8988T (cell line): ENCODE results near the gene ZDHHC13.

Experiments
- DNase-seq: peaks from one replicate; pipeline ENCODE4 v3.0.0; 2011

ZDHHC13 gene, protein sequence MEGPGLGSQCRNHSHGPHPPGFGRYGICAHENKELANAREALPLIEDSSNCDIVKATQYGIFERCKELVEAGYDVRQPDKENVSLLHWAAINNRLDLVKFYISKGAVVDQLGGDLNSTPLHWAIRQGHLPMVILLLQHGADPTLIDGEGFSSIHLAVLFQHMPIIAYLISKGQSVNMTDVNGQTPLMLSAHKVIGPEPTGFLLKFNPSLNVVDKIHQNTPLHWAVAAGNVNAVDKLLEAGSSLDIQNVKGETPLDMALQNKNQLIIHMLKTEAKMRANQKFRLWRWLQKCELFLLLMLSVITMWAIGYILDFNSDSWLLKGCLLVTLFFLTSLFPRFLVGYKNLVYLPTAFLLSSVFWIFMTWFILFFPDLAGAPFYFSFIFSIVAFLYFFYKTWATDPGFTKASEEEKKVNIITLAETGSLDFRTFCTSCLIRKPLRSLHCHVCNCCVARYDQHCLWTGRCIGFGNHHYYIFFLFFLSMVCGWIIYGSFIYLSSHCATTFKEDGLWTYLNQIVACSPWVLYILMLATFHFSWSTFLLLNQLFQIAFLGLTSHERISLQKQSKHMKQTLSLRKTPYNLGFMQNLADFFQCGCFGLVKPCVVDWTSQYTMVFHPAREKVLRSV

DNA sequence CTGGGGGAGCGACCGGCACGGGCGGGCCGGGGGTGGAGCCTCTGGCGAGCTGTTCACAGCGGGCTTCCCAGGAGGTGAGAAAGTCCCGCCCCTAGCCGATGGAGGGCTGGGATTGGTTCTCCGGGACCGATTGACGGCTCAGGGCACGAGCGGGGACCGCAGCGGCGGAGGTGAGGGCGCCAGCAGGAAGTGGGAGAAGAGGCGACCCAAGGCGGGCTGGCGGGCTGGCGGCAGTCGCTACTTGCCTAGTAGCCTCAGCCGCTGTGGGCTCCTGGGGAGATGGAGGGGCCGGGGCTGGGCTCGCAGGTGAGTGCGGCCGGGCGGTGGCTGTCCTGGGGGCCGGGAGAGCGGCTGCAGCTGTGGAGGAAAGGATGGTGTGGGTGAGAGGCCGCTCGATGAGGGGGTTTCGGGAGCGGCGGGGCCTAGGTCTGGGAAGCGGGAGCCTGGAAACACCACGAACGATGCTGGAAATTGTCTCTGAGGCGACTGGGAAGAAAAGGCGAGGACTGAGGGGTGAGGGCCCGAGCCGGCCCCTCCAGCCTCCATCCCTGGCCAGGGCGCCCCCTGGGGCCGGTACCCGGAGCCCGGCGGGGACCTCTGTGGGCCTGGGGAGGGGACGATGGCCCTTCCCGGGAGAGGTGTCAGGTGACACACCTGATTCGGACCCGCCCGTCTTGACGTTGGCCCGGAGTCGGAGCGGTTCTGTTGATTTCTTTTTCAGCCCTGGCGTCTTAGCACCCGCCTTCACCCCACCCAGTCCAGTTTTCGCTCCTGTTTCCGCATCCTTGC, at the start of gene ZDHHC13:
ZDHHC13 (plus strand) TSS at position 198 of the 789 bp plus-strand sequence; CDS start at position 280, 82 bp downstream.
- peak; percentile 98 for DNase-seq

DNA sequence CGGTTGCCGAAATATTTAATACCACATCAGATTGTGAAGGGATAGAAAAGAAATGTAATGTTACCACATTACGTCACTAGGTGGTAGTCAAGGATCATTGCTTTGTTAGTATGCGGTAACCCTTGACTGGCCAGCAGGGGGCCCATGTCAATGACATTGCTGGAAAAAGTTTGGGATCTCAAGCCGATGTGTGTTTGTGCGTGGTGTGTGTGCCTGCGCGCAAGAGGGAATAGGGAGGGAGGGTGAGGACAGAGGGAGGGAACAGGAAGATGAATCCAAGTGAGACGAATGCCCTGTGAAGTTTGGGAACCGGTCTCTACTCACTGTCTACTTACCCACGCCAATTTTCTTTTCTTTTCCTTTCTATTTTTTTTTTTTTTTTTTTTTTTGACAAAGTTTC, 45.7 kb upstream of the ZDHHC13 start:
- DNase-seq = peak; percentile 52

DNA sequence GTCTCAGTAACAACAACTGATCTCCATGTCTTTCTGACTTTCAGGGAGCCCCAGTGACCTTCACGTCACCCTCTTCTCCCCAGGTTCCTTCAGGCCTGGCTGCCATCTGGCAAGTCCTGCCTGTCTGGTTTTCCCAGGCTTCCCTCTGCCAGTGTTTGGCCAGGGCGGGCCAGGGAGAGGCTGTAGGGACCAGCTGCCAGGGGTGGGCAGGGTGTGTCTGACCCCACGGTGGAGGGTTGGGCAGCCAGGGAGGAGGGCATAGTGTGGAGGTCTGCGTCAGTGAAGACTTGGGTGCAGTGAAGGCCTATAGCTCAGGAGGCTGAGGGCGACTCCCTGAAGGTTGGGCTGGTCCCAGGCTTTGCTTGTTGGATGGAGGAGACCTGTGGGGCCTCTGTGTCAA, 44.5 kb upstream of the ZDHHC13 start:
- DNase-seq = no peak

DNA sequence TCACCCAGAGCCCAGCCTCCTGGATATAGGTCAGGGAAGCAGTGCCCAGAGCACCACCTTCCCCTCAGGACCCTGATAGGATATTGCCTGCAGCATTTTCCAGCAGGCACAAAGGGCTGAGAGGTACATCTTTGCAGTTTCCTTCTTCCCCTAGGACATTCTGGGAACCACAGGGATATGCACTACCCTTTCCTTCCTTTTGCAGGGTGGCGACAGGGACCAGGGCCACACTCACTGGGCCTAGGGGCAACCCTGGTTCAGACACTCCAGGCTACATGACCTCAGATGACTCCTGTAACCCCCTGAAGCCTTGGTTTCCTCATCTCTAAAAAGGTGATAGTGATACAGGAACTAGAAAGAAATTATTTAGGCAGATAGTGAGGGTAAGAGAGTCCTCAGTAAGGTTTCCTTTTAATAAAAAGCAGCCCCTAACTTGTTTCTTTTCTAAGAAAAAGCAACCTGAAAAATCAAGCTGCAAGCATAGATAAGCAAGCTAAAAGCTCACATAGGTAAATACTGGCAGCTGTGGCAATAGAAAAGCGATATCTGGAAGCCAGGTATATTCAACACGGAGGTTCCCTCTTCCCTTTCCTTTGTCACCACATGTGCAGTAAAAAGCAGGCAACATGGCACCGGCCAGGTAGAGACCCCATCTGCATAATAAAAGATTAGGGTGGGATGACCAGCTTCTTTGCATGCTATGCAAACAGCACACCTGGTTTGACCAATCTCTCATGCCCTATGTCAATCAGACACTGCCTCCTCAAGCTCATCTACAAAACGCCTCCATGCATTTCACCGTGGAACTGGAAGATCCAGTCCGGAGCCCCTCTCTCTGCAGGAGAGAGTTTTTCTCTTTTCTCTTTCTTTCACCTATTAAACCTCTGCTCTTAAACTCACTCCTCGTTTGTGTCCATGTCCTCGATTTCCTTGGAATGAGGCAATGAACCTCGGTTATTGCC, 43.2 kb upstream of the ZDHHC13 start:
- no peak for DNase-seq

DNA sequence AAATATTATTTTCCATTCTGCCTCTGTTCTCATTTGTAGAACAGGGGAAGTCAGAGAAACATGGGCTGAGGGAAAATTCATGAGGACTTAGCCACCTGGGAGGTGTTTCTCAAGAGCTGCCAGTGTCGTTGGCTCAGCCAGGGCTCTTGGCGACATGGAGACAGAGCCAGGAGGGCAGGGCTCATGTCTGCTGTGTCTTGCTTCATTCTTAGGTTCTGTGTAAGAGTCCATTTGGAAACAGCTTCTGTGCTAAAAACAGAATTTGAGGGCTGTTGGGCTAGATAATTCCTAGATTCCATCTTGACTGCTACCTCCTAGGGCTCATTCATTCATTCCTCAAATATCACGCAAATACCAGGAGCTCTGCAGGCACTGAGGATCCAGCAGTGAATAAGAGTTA, 41.3 kb upstream of the ZDHHC13 start:
- DNase-seq = no peak

DNA sequence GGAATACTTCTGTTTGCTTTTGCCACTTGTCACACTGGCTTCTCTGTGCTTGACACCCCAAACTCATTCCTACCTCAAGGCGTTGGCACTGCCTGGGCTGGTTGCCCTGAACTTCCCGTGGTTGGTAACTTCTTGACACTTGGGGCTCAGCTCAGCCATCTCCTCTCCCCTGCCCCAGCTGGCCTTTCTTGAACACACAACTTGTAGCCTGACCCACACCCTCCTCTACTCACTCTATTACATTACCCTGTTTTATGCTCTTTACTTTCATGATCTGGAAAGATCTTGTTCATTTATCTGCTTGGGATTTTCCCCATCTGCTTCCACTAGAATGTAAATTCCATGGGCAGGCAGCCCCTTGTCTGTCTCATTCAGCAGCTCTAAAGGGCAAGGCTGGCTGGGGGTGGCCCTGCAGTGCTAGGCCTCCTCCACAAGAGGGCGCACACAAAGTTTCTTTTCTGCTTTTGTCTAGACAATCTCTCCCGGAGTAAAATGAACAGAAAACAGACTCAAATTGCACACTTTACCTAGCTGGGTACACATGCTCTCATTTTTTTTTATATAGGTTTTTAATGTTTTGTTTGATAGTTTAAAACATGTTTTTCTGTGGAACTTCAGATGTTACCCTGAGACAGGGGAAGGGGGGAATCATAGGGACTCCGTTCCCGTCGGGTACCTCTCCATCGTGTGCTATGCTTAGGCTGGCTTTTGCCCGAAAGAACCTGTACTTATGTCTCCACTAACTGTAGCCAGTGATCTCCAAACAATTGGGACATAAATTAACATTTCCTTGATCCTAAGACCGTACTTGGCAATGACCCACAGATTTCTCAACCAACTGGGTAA, 40.0 kb upstream of the ZDHHC13 start:
- no peak for DNase-seq

DNA sequence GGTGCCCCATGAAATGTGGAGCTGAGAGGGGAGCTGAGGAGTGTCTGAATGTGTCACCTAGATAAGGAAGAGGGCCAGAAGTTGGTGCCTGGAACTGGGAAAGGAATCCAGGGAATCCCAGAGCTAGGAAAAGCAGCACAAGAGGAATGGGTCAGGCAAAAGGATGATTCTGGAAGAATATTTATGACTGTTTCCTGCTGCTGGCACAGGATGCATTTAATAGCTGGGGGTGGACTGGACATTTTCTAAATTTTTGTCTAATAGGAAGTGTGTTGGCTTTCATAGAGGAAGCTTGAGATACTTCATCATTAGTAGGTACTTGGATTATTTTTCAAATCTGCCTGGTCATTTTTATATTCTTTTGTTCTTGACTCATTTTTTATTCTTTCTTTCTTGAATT, 39.0 kb upstream of the ZDHHC13 start:
- no peak for DNase-seq

DNA sequence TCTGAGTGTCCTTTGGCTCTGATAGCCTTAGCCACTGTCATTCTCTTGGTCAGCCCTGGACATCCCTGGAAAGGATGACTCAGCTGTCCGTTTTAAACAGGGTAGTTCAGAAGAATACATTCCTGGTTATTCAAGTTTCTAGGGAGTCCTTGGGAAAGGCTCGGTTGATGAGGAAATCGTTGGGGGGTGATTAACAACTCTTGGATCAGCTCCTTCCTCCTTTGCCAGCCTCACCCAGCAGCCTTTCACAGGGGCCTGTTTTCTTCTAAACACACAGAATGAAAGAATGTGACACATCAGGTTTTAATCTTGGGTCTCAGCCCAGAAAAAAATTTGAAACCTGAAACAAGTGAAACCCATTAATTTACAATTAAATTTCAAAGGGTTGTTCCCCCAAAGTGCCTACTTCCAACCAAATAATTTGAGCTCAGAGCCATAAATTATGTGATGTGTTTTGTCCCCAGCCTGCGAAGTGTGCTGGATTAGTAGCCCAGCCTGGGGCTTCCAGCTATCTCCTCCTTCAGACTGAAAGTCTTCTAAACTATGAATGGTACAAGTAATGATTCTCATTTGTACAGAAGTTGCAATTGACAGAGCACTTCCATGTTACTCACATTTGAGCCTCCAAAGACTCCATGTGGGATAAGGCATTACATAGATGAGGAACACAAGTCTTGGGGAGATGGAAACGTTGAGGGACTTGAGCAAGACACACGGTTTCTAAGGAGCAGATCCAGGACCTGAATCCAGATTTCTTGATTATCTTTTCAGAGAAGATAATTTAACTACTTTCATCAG, 37.1 kb upstream of the ZDHHC13 start:
- DNase-seq = no peak

DNA sequence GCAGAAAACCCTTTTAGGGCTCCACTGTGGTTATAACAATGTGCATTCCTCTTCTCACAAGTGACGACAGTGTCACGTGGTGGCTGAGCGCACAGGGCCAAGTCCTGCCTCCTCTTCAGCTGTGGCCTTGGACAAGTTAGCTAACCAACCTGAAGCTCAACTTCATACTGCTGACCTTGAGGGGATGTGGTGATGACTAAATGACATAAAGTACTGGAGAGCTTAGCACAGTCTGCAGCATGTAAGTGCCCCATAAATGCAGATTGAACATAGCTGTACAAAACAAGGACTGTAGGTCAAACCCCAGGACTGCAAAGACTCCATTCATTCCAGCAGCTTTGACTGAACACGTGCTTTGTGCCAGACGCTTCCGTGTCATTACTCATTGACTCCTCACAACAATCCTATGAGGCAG, 36.4 kb upstream of the ZDHHC13 start:
- no peak for DNase-seq

DNA sequence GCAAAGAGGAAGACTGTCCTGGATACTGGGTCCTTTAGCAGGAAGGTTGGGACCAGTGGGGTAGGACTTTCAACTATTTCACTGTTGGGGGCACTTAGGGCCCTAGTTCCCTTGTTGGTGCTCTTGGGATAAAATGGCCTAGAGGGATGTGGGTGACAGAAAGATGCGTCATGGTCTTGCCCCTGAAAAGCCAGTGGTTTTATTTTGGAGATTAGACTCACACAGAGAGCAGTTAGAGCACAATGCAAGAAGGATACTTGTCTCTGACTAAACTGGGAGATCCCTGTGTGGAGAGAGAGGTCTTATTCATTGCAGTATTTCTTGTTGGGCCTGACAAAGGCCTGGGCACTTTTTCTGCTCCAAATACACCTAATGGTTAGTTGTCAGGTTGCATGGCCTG, 33.8 kb upstream of the ZDHHC13 start:
- DNase-seq = no peak

DNA sequence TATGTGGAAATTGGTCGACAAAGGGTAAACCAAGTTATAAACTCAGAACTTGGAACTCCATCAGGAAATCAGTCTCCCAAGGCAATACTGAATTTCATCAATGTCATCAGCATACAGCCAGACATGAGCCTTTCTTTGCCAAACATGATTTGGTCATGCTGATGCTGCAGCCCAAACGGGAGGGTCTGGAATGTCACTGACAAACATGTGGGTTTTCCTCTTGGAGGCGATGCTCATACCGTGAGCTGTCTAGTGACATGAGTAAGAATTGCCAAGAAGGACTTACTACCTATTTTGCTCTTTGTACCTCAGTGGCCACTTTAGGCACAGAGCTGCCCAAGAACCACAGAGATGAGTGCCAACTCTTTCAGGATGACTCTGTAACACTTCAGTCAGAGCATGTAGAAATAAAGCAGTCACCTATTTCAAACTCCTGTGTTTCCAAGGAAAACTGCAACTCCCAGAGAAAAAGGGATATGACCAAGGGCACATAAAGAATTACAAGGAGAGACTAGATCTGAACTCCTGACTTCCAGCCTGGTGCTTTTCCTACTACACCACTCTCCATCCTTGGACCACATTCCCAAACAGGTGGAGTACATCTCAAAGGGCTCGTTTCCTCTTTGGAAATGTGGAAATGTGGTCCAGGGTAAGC, 32.2 kb upstream of the ZDHHC13 start:
- no peak for DNase-seq

DNA sequence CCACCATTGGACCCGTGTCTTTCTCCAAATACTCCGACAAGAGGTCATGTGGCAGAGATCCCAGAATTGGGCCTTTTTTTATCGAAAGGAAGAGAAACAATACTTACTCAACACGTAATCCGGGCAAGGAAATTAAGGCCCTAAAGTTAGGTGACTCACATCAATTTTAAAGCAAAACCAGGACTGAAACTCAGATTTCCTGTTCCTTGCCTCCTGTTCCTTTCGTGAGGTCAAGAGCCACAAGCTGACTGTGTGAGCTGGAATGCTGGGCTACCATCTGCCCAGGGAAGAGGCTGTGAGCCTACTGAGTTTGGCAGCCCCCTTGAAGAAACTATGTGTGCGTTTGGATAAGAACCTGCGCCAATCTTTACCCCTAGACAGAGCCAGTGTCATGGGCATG, 29.3 kb upstream of the ZDHHC13 start:
- DNase-seq = no peak

DNA sequence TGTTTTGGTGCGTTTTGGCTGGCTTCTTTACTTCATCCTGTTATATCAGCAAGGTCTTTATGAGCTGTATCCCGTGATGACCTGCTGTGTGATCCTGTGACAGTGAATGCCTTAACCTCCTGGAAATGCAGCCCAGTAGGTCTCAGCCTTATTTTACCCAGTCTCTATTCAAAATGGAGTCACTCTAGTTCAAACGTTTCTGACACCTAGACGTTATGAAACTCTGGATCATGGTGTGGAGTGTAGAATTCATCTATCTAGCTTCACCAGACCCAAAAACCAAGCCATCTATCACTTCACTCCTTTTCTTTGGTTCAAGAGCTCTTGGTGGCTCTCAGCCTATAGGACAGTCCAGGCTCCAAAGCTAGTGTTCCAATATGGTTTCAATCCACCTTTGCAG, 28.2 kb upstream of the ZDHHC13 start:
- DNase-seq = no peak

DNA sequence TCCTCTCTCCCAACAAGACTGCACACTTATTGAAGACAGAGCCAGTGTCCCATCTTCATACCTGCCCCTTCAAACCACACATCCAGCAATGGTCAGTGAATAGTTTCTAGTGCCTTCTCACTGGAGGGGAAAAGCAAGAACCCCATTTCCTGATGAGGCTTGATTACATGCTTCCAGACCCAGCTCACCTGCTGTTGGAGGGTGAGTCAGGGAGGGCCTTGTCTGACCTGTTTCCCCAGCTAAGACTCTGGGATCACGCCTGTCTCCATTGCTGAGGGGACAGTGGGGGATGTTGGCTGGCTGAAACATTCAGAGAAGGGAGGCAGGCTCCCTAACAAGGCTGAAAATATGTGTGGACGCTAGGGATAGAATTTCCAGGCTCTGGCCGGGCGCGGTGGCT, 27.5 kb upstream of the ZDHHC13 start:
- DNase-seq = no peak

DNA sequence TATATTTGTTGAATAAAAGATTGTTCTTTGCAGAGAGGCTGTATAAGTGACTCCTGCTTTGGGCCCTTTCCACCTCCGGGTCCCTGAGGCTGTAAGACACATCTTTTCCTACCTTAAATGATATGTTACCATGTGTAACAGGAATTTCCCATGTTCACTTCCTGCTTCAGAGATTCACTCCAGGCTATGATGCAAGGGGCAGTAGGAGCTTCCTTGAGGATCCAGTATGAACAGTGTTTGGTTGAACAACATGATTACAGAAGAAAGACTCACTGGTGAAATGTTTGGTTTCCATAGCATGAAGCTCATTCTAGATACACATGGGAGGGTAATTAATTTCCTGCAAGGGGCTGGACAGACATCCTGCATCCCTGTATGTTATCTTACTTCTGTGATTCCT, 25.6 kb upstream of the ZDHHC13 start:
- no peak for DNase-seq

DNA sequence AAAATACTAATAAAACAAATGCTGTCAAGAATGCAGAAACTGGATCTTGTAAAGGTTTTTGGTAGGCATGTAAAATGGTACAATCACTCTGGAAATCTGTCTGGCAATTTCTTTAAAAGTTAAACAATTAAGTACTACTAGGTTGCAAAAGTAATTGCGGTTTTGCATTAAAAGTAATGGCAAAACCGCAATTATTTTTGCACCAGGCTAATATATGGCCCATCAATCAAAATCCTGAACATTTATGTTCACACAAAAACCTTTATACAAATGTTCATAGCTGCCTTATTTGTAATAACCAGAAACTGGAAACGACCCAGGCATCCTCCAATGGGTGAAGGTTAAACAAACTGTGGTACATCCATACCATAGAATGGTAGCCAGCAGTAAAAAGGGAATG, 24.6 kb upstream of the ZDHHC13 start:
- no peak for DNase-seq

DNA sequence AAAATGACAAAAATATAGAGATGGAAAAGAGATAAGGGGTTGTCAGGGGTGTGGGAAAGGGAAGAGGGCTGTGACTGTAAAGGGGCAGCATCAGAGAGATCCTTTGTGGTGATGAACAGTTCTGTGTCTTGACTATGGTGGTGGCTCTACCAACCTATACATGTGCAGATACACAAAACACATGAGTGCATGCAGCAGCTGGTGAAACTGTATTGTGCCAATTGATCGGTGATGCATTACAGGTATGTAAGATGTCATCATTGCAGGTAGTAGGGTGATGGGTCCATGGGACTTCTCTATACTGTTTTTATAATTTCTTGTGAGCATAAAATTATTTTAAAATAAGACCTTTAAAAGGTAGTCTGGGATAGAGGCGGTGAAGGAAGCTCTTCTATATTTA, 24.1 kb upstream of the ZDHHC13 start:
- DNase-seq = no peak

DNA sequence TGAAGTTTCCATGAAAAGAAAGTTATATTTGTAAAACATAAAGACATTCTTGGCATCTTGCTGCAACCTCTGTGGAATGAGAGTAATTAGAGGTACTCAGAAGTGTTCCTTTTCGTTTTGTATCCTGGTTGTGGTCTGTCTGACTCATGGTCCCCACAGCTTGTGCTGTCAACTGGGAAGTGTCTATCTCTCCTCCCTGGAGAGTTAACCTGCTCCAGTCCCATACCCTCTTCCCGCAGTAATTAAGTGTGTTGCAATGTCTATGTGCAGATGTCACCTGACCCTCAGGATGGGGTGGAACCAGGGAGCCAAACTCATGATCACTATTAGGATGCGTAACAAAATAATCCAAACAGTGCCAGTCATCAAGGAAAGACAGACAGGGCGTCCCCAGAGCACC, 23.0 kb upstream of the ZDHHC13 start:
- no peak for DNase-seq

DNA sequence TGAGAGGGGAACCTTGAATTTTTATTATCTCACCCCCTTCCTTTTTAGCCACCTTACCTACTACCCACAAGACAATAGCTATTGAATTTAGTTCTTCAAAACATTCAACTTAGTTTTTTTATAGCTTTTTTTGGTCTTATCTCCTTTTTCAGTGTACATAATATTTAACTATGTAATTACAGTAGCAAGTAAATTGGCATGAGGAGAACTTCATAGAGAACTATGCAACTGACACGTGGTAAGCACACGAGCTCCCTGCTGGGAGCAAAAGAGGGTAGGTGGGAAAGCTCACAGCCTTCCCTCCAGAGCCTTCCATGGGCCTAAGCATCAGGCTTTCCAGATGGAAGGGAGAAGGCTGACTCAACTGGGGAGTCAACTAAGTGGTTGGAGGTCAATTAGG, 22.1 kb upstream of the ZDHHC13 start:
- no peak for DNase-seq

DNA sequence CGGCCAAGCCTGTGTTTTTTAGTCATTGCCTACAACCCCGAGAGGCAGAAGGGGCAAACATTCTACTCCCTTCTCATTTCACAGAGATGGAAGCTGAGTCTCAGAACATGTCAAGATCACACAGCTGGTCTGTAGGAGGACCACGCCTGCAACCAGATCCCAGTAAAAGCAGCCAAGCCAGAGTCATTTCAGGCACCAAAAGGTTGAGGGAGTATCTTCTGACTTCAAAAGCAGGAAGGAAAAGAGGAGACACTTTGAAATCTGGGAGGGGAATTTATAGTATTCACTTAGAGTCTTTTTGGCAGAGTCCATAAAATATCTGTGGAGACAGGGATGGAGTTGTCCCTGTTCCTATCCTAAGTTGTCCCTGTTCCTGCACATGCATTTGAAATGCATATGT, 17.9 kb upstream of the ZDHHC13 start:
- no peak for DNase-seq
